IMR-90 (cell line): ENCODE measurements around the gene TMEM120A. TPM values are rescaled to one million over a fixed set of nuclear protein-coding genes. Genes with fewer than 3 reads are reported as not detected.

Source experiments
- ATAC-seq: fragments of 200-7000 bp; cut with Tn5 transposase; 2 replicates; pipeline ENCODE4 v1.9.1; 2020; ENCODE audit warnings: low read depth, mild to moderate bottlenecking, moderate library complexity
- BruUV-seq: library from RNA; stranded (reverse); fragments of 400-500 nt; replicated peaks from 2 replicates; lab custom pipeline; 2021; lab: Mats Ljungman, UMichigan
- CTCF ChIA-PET: fragments of 300-600 bp; formaldehyde crosslinking; extraction: SDS; loops from one replicate; lab custom pipeline; 2021; ENCODE audit warnings: antibody characterized with exemption; lab: Yijun Ruan, JAX
- POLR2A ChIA-PET: fragments of 300-600 bp; sonication (Branson Sonifier 250); formaldehyde crosslinking; loops from one replicate; lab custom pipeline; 2022; ENCODE audit warnings: antibody characterized with exemption; ENCODE audit not compliant: unreplicated experiment; lab: Charles Lee
- DNase-seq: peaks from one replicate; pipeline ENCODE4 v3.0.0; 2013
- H2AFZ ChIP-seq: replicated peaks from 2 replicates; pipeline ENCODE3; 2013; ENCODE audit warnings: low read length, mild to moderate bottlenecking; ENCODE audit not compliant: poor library complexity
- H2AK5ac ChIP-seq: 2 replicates; pipeline ENCODE4 v1.6.1; 2013; ENCODE audit warnings: low read depth, low read length, inconsistent platforms
- H2AK9ac ChIP-seq: replicated peaks from 2 replicates; pipeline ENCODE3; 2013; ENCODE audit warnings: mild to moderate bottlenecking, low read depth, low read length, moderate library complexity; ENCODE audit not compliant: poor library complexity
- H2BK120ac ChIP-seq: 2 replicates; pipeline ENCODE4 v1.6.1; 2013; ENCODE audit warnings: low read depth, low read length, inconsistent platforms
- H2BK15ac ChIP-seq: 3 replicates; pipeline ENCODE4 v1.6.1; 2013; ENCODE audit warnings: low read depth, low read length, inconsistent platforms
- H2BK20ac ChIP-seq: 2 replicates; pipeline ENCODE4 v1.6.1; 2013; ENCODE audit warnings: low read depth, mild to moderate bottlenecking, inconsistent platforms, low read length, moderate library complexity
- H2BK5ac ChIP-seq: 2 replicates; pipeline ENCODE4 v1.6.1; 2013; ENCODE audit warnings: mild to moderate bottlenecking, low read depth, low read length, inconsistent platforms; ENCODE audit not compliant: poor library complexity, severe bottlenecking
- H3K14ac ChIP-seq: replicated peaks from 2 replicates; pipeline ENCODE4 v1.6.1; 2013; ENCODE audit warnings: low read depth, low read length, inconsistent platforms
- H3K18ac ChIP-seq: 2 replicates; pipeline ENCODE4 v1.6.1; 2013; ENCODE audit warnings: low read depth, low read length, control low read depth
- H3K23ac ChIP-seq: 2 replicates; pipeline ENCODE4 v1.6.1; 2013; ENCODE audit warnings: low read depth, low read length, inconsistent platforms
- H3K27ac ChIP-seq: 2 replicates; pipeline ENCODE4 v1.5.1; 2013; ENCODE audit warnings: mild to moderate bottlenecking, control low read depth, low read length; ENCODE audit not compliant: insufficient read depth
- H3K27me3 ChIP-seq: 2 replicates; pipeline ENCODE4 v1.6.1; 2013; ENCODE audit warnings: low read length; ENCODE audit not compliant: control insufficient read depth, insufficient read depth
- H3K36me3 ChIP-seq: 2 replicates; pipeline ENCODE4 v1.6.1; 2013; ENCODE audit warnings: low read length, mixed read lengths; ENCODE audit not compliant: control insufficient read depth, insufficient read depth
- H3K4ac ChIP-seq: 2 replicates; pipeline ENCODE4 v1.6.1; 2013; ENCODE audit warnings: low read depth, low read length, inconsistent platforms
- H3K4me1 ChIP-seq: 2 replicates; pipeline ENCODE4 v1.6.1; 2013; ENCODE audit warnings: low read length, mixed read lengths; ENCODE audit not compliant: control insufficient read depth, insufficient read depth
- H3K4me2 ChIP-seq: 2 replicates; pipeline ENCODE4 v1.6.1; 2013; ENCODE audit warnings: low read depth, mild to moderate bottlenecking, control low read depth, low read length, moderate library complexity
- H3K4me3 ChIP-seq: 2 replicates; pipeline ENCODE4 v1.5.1; 2013; ENCODE audit warnings: low read depth, mild to moderate bottlenecking, control low read depth, low read length, moderate library complexity; ENCODE audit not compliant: insufficient read depth
- H3K56ac ChIP-seq: 2 replicates; pipeline ENCODE4 v1.6.1; 2013; ENCODE audit warnings: low read length, inconsistent platforms; ENCODE audit not compliant: insufficient read depth; ENCODE audit errors: extremely low read depth
- H3K79me1 ChIP-seq, 2 experiments: 2 replicates each; pipeline ENCODE4 v1.6.1; 2013; ENCODE audit warnings: low read length in 2 of 2, inconsistent platforms in 1 of 2, low read depth in 1 of 2
- H3K9ac ChIP-seq: 2 replicates; pipeline ENCODE4 v1.6.1; 2013; ENCODE audit warnings: low read depth, low read length, control low read depth
- H3K9me1 ChIP-seq: 2 replicates; pipeline ENCODE4 v1.6.1; 2013; ENCODE audit warnings: low read length, inconsistent platforms; ENCODE audit not compliant: insufficient read depth
- H3K9me3 ChIP-seq: 2 replicates; pipeline ENCODE4 v1.6.1; 2013; ENCODE audit warnings: low read length; ENCODE audit not compliant: control insufficient read depth, insufficient read depth
- H4K20me1 ChIP-seq: 2 replicates; pipeline ENCODE4 v1.6.1; 2013; ENCODE audit warnings: low read length, inconsistent platforms; ENCODE audit not compliant: insufficient read depth
- H4K5ac ChIP-seq: 2 replicates; pipeline ENCODE4 v1.6.1; 2013; ENCODE audit warnings: mild to moderate bottlenecking, low read depth, low read length, control low read depth
- H4K8ac ChIP-seq, 2 experiments: 2 replicates each; pipeline ENCODE4 v1.6.1; 2013; ENCODE audit warnings: low read depth in 2 of 2, low read length in 2 of 2, control low read depth in 1 of 2, inconsistent platforms in 1 of 2
- H4K91ac ChIP-seq: 2 replicates; pipeline ENCODE4 v1.6.1; 2013; ENCODE audit warnings: low read depth, low read length, inconsistent platforms; ENCODE audit not compliant: insufficient read depth
- BHLHE40 ChIP-seq: fragments of 150-350 bp; IDR thresholded peaks from 2 replicates; pipeline ENCODE4 v1.6.1; 2016; ENCODE audit warnings: mild to moderate bottlenecking, low read depth, low read length
- CEBPB ChIP-seq: IDR thresholded peaks from 2 replicates; pipeline ENCODE4 v1.6.1; 2012; ENCODE audit warnings: low read depth, low read length, improper control_type of control experiment
- CHD1 ChIP-seq: IDR thresholded peaks from 2 replicates; pipeline ENCODE4 v1.6.1; 2012; ENCODE audit warnings: low read depth, low read length, improper control_type of control experiment
- FOS ChIP-seq: fragments of 150-350 bp; IDR thresholded peaks from 2 replicates; pipeline ENCODE4 v1.6.1; 2016; ENCODE audit warnings: low read depth, low read length
- MAFK ChIP-seq: IDR thresholded peaks from 2 replicates; pipeline ENCODE4 v1.6.1; 2012; ENCODE audit warnings: low read depth, low read length, improper control_type of control experiment
- MAZ ChIP-seq: IDR thresholded peaks from 2 replicates; pipeline ENCODE4 v1.6.1; 2012; ENCODE audit warnings: low read depth, mild to moderate bottlenecking, low read length, improper control_type of control experiment, moderate library complexity, borderline replicate concordance
- POLR2A ChIP-seq: IDR thresholded peaks from 2 replicates; pipeline ENCODE4 v1.6.1; 2012; ENCODE audit warnings: mild to moderate bottlenecking, low read depth, low read length
- RAD21 ChIP-seq: IDR thresholded peaks from 2 replicates; pipeline ENCODE4 v1.6.1; 2012; ENCODE audit warnings: low read length, improper control_type of control experiment
- RFX5 ChIP-seq: IDR thresholded peaks from 2 replicates; pipeline ENCODE4 v1.8.0; 2012; ENCODE audit warnings: low read depth, mild to moderate bottlenecking, low read length, moderate library complexity
- WGBS, 2 experiments: methylation state at CpG; one replicate each; pipeline versions ENCODE4 v1.1.5 to v1.1.7; 2013; ENCODE audit warnings: missing lambda C conversion rate in 2 of 2; ENCODE audit not compliant: insufficient read length in 1 of 2; ENCODE audit errors: extremely low coverage in 2 of 2; 5-methylcytosine and 5-hydroxymethylcytosine counted together
- dilution Hi-C: fragments of 300-500 bp; cut with HindIII; formaldehyde crosslinking; loops from one replicate; pipeline ENCODE4 v1.14.3; 2018; ENCODE audit warnings: low sequenced_read_pairs; ENCODE audit not compliant: unreplicated experiment
- in situ Hi-C: fragments of 300-500 bp; cut with MboI; formaldehyde crosslinking; loops from 3 replicates; pipeline ENCODE4 v1.14.3; 2019; ENCODE audit warnings: low sequenced_read_pairs, inconsistent platforms, mixed read lengths
- intact Hi-C: fragments of 100-400 bp; cut with micrococcal nuclease; formaldehyde crosslinking; loops from 2 replicates; pipeline ENCODE4 v1.10.0; 2022
- polyA plus RNA-seq, 3 experiments: library from polyadenylated mRNA; depleted of rRNA; stranded (reverse); fragments of >200 nt; gene quantifications; 2 replicates each; pipeline ENCODE4 v1.2.3, GENCODE V29; 2012; ENCODE audit warnings: low replicate concordance in 1 of 3
- total RNA-seq: library from RNA; depleted of rRNA; stranded (reverse); fragments of >200 nt; gene quantifications from 2 replicates; pipeline ENCODE4 v1.2.3, GENCODE V29; 2012
- TF ChIP-seq, protein P1 (sequence below): conservative IDR thresholded peaks from 2 replicates; pipeline ENCODE4 v1.5.1; 2012; ENCODE audit warnings: mild to moderate bottlenecking, low read depth, low read length, improper control_type of control experiment

Gene TMEM120A
- total and polyA plus RNA-seq, 2 of the 4 experiments (the other 2 are of a cell fraction): 32.1 to 39.3 TPM

DNA sequence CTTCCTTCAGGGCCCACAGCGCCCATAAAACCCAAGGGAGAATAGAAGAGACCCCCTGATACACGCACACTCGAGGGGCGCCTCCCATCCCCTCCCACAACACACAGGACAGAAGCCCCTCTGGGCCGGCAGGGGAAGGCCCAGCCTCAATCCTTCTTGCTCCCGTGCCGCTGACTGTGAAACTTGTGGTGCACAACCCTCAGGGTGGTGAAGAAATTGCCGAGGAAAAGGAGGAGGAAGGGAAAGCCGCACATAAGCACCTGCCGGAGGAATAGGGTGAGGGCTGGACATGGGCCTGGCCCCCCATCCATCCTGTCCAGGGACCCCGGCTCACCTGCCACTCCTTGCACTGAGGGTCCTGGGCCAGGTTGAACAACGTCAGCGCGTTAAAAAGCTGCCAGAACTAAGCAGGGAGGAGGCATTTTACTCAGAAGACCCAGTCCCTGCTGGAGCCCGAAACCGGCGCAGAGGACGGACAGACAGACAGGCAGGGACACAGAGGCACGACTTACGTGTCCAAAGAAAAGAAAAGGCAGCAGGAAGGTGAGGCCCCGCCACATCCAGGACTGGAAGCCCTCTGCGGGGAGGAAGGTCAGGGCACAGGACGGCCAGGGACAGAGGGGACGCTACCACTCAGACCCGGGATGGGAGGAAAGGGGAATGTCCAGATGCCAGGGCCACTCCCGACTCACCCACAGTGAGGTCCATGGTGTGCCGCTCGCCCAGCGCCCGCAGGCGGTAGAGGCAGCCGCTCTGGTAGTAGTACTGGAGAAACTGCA lies 7.2 kb downstream of the TMEM120A start:
- H3K56ac ChIP-seq: no peak overlapping the region
- no peak overlapping the region for H3K23ac ChIP-seq
- in situ Hi-C loops (no loop called here), dilution Hi-C loops (no loop called here), intact Hi-C loops (no loop called here)
- CTCF ChIA-PET: no interaction called here
- H2AK9ac ChIP-seq: peak overlapping the region; percentile 15
- H3K27ac ChIP-seq: no peak overlapping the region
- no peak overlapping the region for H4K5ac ChIP-seq
- no peak overlapping the region for H3K4me2 ChIP-seq
- H3K79me1 ChIP-seq: 0 out of 4 replicates have a peak, but pooled peaks cover 0 to 3% of the 10 kb centered on the region in 2 experiments
- peaks cover 52% of the 10 kb centered on the region for H3K36me3 ChIP-seq
- POLR2A ChIA-PET: no interaction called here
- H3K9me3 ChIP-seq: no peaks in the 10 kb centered on the region
- DNase-seq: no peak
- no peak overlapping the region for H2BK20ac ChIP-seq
- H2BK5ac ChIP-seq: no peak overlapping the region
- H3K14ac ChIP-seq: no peak overlapping the region
- H3K4ac ChIP-seq: no peak overlapping the region
- no peak overlapping the region for H2AK5ac ChIP-seq
- WGBS, 2 experiments: 98% methylated on average over 15 of the region's 32 CpGs; no CpG with 5 or more reads in 1 of the 2 experiments
- H2BK120ac ChIP-seq: no peak overlapping the region
- H3K27me3 ChIP-seq: no peaks in the 10 kb centered on the region
- no peak for TF ChIP-seq MAZ
- no peak for TF ChIP-seq CEBPB
- TF ChIP-seq BHLHE40: no peak
- TF ChIP-seq CHD1: no peak
- TF ChIP-seq MAFK: no peak
- TF ChIP-seq FOS: no peak
- no peak for TF ChIP-seq POLR2A
- no peak for TF ChIP-seq RAD21
- TF ChIP-seq, protein P1, sequence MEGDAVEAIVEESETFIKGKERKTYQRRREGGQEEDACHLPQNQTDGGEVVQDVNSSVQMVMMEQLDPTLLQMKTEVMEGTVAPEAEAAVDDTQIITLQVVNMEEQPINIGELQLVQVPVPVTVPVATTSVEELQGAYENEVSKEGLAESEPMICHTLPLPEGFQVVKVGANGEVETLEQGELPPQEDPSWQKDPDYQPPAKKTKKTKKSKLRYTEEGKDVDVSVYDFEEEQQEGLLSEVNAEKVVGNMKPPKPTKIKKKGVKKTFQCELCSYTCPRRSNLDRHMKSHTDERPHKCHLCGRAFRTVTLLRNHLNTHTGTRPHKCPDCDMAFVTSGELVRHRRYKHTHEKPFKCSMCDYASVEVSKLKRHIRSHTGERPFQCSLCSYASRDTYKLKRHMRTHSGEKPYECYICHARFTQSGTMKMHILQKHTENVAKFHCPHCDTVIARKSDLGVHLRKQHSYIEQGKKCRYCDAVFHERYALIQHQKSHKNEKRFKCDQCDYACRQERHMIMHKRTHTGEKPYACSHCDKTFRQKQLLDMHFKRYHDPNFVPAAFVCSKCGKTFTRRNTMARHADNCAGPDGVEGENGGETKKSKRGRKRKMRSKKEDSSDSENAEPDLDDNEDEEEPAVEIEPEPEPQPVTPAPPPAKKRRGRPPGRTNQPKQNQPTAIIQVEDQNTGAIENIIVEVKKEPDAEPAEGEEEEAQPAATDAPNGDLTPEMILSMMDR: no peak
- no peak for TF ChIP-seq RFX5
- no peak overlapping the region for H3K4me3 ChIP-seq
- no peak overlapping the region for H2AFZ ChIP-seq
- no peaks in the 10 kb centered on the region for H3K9me1 ChIP-seq
- no TSS peak for BruUV-seq
- H4K20me1 ChIP-seq: peaks cover 4% of the 10 kb centered on the region
- no peak for ATAC-seq
- H3K9ac ChIP-seq: no peak overlapping the region
- peaks cover 3% of the 10 kb centered on the region for H3K4me1 ChIP-seq
- H2BK15ac ChIP-seq: no peak overlapping the region
- no peak overlapping the region for H4K8ac ChIP-seq
- no peak overlapping the region for H3K18ac ChIP-seq
- H4K91ac ChIP-seq: no peak overlapping the region
